NOMO-1 treated with DMSO at 0.1 percent for 48 hours (cell line): ENCODE results near the gene NPIPA7.
"Not testable (repeated sequence)": the region's sequence is repeated elsewhere in the genome, so short reads cannot be mapped to it uniquely, and the experiment has no call there.

Source experiments
- DNase-seq: peaks from one replicate; lab custom pipeline; 2025; ENCODE audit not compliant: unreplicated experiment; lab: John Stamatoyannopoulos, UW

Gene NPIPA7

DNA sequence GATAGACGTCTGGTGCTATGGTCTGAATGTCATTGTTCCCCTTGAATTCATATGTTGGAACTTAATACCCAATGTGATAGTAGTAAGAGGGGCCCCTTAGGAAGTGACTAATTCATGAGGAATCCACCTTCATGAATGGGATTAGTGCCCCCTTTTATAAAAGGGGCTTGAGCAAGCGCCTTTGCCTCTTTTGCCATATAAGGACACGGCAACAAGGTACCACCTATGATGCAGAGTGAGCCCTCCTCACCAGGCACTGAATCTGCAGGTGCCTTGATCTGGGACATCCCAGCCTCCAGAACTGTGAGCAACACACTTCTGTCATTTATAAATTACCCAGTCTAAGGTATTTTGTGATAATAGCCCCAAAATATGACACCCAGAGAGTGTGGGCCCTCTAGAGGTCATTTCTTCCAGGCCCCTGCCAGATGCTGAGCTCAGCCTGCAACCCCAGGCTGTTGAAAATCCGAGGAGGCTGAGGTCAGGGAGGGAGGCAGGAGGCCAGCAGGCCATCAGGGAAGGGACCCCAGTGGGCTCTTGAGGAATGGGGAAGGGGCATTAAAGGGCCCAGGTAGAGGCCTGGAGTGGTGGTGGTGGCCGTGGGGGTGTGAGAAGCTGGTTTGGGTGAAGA, 39.1 kb downstream of the NPIPA7 start:
- not testable (repeated sequence) for DNase-seq

DNA sequence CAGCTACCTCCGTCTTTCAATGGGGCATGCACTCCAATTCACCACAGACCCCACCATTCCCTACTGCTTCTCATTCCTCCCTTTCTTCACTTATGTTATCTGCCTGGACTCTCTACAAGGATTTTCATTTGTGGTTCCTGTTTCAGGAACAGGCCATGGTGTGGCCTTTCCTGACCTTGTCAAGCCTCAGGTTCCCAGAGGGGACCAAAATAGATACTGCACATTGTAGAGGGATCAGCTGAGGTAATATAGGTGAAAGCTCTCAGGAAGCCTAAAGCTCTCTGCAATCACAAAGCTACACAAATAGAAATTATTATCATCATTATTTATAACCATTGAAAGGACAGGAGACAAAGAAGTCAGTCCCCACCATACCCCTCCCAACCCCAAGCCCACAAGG, 41.6 kb downstream of the NPIPA7 start:
- not testable (repeated sequence) for DNase-seq

DNA sequence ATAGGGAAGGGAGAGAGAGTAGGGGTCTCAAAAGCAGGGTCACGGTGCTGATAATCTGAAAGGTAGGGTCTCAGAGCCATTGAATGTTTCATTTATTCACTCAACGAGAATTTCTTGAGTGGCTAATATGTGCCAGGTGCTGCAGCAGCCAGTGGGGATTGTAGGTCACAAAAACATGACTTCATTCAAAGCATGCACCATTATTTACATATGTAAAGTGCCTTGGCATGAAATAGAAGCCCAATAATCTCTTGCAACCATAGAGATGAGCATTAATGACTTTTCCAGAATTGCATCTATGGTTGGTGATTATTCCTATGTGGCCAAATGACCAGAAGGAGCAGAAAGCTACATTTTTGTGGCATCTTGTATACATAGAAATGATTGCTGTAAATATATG, 46.2 kb downstream of the NPIPA7 start:
- DNase-seq, result not testable (repeated sequence)

DNA sequence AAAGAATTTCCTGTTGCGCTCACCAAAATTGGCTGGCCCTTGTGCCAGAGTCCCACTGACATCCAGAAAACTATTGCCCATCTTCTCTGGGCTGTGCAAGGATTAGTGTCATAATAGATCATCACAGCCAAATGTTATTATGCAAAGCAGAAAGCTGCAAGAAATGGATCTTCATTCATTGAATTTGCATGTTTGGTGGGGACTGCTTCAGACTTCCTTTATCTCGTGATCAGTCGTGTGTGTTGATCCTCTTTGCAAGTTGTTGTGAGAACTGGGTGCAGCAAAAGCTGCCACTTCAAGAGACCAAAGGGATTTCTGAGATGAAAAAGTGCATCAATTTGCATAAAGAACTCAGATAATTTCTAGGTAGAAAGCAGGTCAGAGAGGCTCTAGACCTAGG, 52.2 kb downstream of the NPIPA7 start:
- not testable (repeated sequence) for DNase-seq

DNA sequence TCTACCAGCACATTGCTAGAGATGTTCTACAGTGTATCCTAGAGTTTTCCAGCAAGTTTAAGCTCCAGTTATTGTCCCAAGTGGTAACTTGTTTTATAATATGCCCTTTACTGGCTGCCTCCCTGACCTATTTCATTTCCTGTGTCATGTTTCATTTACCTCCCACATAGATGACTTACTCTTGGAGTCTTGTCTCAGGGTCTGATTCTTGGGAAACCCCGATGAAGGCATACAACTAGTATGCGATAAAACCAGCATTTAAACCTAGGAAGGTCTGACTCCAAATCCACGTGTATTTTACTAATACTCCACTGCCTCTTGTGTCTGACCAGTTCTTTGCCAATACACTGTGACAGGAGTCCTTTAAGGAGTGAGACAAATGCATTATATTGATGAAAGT, 55.8 kb downstream of the NPIPA7 start:
- not testable (repeated sequence) for DNase-seq

DNA sequence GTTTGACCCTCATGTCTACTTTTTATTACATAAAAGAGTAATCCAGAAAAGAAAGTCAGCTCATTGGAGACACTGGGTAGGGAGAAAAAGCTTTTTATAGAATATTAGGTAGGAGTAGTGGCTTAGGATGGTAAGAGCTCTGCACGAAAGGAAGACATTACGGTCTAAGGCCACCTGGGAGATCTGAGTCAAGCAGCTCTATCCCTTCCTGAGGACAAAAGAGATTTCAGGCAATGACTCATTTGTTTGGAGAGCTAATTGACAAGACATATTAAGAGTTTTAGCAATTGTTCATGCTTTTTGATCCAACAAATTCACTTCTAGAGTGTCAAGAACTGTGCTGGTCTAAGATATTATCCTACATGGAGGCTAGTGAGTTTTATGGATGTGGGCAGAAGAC, 62.5 kb downstream of the NPIPA7 start:
- DNase-seq, result not testable (repeated sequence)
